Amniotic stem cell (primary cell): ENCODE data around the gene SPOCD1.
"Not testable (repeated sequence)": the region's sequence is repeated elsewhere in the genome, so short reads cannot be mapped to it uniquely, and the experiment has no call there.

Experiments
- DNase-seq: peaks from one replicate; lab custom pipeline; 2025; lab: John Stamatoyannopoulos, UW

SPOCD1 gene

GRCh38 chr1:31828926-31829690, 13.3 kb upstream of the SPOCD1 start:
- no peak for DNase-seq

- DNase-seq, result no peak
These were observed 12.5 kb upstream of the SPOCD1 start for GRCh38 chr1:31828341-31828740.

DNA sequence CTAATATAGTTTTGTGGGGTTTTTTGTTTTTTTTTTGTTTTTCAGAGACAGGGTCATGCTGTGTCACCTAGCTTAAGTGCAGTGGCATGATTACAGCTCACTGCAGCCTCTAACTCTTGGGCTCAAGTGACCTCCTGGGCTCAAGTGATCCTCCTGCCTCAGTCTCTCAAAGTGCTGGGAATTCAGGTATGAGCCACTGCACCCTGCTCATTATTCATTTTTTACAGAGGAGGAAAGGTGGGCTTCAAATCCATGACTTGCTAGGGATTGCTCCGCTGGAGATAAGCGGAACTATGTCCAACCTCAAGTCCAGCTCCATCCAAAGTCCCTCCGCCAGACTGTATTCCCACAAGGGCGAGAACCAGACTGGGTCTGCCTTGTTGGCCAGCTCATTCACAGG, 8.0 kb upstream of the SPOCD1 start:
- no peak for DNase-seq

GRCh38 chr1:31822766-31823165, 6.9 kb upstream of the SPOCD1 start:
- DNase-seq, result no peak

- DNase-seq, result not testable (repeated sequence)
These were observed 4.4 kb upstream of the SPOCD1 start for GRCh38 chr1:31820196-31820595.

DNA sequence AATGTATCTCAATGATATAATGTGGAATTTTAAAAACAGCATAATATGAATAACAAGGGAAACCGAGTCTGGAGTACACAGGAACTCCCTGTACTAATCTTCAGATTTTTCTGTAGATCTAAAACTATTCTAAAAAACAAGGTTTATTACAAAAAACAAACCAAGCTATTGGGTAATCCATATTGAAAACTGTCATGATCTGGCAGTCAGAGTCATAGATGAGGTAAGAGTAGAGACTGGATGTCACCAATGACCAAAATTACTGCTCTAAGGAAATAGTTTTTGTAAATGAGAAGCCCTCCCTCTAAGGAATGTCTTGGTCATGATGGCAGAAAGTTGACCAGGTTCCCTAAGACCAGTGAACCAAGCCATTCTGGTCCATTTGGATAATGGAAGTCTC, 2.4 kb upstream of the SPOCD1 start:
- DNase-seq, result no peak

- DNase-seq, result not testable (repeated sequence)
These were observed 1.1 kb upstream of the SPOCD1 start for GRCh38 chr1:31816947-31817346.

DNA sequence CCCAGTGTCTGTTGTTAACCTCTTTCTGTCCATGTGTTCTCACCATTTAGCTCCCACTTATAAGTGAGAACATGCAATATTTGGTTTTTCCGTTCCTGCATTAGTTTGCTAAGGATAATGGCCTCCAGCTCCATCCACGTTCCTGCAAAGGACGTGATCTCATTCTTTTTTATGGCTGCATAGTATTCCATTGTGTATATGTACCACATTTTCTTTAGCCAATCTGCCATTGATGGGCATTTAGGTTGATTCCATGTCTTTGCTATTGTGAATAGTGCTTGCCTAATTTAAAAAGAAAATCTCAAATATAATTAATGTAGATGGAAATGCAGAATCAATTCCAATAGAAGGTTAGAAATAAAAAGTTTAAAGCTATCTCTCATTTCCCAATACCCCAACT, 679 bp upstream of the SPOCD1 start:
- DNase-seq, result not testable (repeated sequence)

DNA sequence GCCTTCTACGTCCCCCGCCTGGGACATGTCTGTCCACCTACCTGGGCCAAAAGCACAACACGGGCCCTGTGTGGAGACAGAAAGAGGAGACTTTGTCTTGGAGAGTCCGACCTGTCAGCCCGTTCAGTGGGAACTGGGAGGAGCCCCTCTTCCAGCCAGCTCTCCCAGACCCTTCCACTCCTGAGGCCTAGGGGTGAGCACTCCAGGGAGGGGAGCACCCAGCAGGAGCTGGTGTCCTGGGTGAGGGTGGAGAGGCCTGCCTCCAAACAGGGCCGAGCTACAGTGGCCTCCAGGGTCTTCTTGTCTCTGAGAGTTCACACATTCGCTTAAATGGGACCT, 546 bp downstream of the SPOCD1 start:
- DNase-seq, result no peak

GRCh38 chr1:31814631-31815306, 1.1 kb downstream of the SPOCD1 start:
- DNase-seq, result no peak

DNA sequence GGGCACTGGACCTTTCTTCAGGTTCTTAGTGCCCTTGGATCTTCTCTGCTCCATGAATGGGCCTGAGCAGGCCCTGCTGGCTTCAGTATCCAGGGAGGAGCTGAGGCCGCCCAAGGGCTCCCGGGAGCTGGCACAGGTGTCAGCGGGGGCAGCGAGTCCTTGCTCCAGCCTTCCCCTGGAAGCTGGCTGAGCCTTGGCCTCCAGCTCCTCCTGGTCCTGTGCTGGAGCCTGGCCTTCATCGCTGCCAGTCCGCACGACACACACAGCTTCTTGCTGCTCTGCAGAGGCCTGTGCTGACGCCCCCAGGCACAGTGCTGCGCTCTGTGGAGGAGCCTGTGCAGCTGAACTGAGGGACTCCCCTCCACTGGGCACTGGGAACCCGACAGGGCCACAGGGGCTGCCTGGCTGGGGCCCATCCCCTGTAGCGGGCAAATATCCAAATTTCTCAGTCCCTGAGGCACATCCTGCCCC, 1.7 kb downstream of the SPOCD1 start:
- no peak for DNase-seq

DNA sequence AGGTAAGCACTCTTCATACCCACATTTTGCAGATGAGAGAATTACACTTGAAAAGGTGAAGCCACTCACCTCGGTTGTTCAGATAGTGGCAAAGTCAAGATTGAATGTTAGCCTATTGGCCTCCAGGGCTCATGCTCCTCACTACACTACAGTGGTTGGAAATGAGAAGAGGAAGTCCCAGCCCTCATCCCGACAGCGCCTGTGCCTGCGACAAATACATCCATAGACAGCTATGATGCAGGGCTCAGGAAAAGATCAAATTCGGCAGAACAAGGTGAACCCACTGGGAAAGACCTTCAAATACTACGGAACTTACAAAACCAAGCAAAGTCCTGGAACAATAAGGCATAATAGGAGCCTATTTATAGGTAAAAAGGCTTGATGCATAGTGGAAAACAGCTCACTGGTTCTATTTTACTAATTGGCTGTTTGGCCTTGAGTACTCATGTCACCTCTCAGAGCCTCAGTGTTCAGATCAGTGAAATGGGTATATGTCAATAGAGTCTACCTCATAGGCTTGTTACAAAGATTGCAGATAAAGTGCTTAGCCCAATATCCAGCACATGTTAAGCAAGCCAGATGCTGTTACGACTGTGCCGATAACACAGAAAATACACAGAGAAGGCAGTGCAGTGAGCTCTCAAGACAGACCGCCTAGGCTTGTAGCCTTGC, 3.5 kb downstream of the SPOCD1 start:
- no peak for DNase-seq

GRCh38 chr1:31811605-31812004, 4.2 kb downstream of the SPOCD1 start:
- DNase-seq, result peak; percentile 19

DNA sequence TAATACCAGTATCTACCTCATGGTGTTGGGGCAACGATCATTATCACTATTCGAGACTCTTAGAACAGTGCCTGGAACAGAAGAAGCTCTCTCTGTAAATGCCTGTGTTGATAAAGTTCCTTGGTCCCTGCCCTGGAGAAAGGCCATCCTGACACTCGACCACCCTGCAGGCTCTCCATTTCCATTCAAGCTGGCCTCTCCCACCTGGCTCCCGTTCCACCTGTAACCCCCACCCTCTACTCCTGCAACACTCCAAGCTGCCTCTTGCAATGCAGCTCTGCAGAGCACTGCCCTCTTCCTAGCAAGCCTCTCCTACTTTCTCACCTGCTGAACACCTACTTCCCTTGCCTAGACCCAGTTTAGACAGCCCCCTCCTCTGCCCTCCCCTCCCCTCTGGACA, 6.1 kb downstream of the SPOCD1 start:
- DNase-seq, result no peak

- no peak for DNase-seq
These were observed 8.4 kb downstream of the SPOCD1 start for GRCh38 chr1:31807273-31808048.

DNA sequence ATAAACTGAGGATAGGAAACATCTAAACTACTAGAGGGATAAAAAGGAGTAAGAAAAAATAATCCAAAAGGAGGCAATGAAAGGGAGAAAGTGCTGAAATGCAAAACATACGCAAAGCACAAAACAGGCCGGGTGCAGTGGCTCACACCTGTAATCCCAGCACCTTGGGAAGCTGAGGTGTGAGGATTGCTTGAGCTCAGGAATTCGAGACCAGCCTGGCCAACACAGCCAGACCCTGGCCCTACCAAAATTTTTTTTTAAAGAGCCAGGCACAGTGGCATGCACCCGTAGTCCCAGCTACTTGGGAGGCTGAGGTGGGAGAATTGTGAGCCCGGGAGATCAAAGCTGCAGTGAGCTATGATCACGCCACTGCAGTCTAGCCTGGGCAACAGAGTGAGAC, 10.5 kb downstream of the SPOCD1 start:
- DNase-seq, result no peak

- no peak for DNase-seq
These were observed 11.7 kb downstream of the SPOCD1 start for GRCh38 chr1:31804098-31804497.

DNA sequence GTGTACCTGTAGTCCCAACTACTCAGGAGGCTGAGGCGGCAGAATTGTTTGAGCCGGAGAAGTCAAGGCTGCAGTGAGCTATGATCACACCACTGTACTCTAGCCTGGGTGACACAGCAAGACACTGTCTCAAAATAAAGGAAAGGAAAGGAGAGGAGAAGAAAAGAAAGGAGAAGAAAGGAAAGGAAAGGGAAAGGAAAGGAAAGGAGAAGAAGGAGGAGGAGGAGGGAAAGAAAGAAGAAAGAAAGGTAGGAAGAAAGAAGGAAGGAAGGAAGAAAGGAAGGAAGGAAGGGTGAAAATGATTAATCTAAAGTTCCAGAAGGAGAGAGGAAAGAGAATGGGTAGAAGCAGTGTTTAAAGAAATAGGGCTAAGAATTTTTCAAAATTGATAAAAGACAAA, 12.2 kb downstream of the SPOCD1 start:
- no peak for DNase-seq

DNA sequence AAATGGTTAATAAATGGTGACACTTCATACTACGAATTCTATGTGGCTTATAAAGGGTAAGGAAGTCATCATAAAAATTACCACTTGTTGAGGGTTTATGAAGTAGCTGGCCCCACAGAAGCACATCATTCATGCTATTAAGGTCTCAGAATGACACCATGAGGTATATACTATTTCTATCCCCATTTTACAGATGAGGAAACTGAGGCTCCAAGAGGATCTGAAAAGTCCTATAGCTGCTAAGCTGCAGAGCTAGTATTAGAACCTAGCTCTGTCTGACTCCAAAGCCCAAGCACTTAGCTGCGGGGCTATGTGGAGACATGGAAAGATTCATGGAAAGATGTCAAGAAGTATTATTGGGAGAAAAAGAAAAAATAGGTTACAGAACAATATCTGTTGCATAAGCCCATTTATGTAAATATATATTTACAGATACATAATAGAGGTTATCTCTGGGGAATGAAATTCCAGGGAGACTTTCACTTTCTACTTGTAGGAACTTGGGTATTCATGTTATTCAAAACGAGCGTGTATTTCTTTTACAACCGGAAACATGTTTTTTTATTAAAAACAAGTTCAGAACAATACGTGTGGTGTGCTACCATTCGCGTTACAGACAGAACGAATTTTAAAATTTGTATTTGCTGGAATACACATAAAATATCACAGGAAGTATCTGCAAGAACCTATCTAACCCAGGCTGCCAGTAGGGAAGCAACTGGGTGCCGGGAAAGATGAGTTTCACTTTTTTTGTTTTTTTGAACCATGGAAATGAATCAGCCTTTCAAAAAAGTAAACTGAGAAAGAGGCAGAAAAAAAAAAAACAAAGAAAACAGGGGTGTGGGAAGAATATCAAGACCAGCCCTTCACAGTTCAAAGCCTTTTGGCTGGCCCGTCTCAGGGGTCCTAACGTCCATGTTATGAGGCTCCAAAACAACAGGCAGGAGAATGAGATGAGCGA, 13.4 kb downstream of the SPOCD1 start:
- no peak for DNase-seq

- DNase-seq, result no peak
These were observed 14.4 kb downstream of the SPOCD1 start for GRCh38 chr1:31801458-31801857.

GRCh38 chr1:31800674-31800967, 15.2 kb downstream of the SPOCD1 start:
- DNase-seq, result no peak
